ENCODE data around the gene CLIP2.

GRCh38 chr7:74441801-74442200 is 152.6 kb downstream of the CLIP2 start:
- TF ChIP-seq, protein P1, sequence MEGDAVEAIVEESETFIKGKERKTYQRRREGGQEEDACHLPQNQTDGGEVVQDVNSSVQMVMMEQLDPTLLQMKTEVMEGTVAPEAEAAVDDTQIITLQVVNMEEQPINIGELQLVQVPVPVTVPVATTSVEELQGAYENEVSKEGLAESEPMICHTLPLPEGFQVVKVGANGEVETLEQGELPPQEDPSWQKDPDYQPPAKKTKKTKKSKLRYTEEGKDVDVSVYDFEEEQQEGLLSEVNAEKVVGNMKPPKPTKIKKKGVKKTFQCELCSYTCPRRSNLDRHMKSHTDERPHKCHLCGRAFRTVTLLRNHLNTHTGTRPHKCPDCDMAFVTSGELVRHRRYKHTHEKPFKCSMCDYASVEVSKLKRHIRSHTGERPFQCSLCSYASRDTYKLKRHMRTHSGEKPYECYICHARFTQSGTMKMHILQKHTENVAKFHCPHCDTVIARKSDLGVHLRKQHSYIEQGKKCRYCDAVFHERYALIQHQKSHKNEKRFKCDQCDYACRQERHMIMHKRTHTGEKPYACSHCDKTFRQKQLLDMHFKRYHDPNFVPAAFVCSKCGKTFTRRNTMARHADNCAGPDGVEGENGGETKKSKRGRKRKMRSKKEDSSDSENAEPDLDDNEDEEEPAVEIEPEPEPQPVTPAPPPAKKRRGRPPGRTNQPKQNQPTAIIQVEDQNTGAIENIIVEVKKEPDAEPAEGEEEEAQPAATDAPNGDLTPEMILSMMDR (conservative IDR thresholded peaks at IDR 0.05 in 1 of 2, IDR thresholded peaks at IDR 0.05 in 1 of 2; ENCODE audit: extremely low read depth in 1 of 2, insufficient read depth in 1 of 2, low read depth in 1 of 2, low read length in 2 of 2), result no peak
- no peak for TF ChIP-seq EZH2 (IDR thresholded peaks at IDR 0.05; ENCODE audit: borderline replicate concordance, low read length)
